ENCODE results near the gene FBN3.

The FBN3 gene

DNA sequence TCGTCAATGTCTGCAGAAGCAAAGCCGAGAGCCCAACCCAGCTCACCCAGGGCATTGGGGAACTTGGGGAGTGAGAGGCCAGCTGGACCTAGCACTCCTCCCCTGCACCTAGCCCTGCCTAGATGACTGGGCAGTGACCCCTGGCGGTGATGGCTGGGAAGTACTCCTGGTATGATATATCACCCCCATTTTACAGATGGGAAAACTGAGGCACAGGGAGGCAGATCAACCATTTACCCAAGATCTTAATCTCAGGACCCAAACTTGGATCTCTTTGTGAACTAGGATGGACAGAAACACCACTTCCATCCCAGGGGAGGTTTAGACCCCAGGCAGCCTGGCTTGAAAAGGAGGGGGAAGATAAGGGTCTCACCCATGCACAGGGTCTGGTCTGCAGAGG lies 53.3 kb downstream of the FBN3 start:
- TF ChIP-seq, protein P1, sequence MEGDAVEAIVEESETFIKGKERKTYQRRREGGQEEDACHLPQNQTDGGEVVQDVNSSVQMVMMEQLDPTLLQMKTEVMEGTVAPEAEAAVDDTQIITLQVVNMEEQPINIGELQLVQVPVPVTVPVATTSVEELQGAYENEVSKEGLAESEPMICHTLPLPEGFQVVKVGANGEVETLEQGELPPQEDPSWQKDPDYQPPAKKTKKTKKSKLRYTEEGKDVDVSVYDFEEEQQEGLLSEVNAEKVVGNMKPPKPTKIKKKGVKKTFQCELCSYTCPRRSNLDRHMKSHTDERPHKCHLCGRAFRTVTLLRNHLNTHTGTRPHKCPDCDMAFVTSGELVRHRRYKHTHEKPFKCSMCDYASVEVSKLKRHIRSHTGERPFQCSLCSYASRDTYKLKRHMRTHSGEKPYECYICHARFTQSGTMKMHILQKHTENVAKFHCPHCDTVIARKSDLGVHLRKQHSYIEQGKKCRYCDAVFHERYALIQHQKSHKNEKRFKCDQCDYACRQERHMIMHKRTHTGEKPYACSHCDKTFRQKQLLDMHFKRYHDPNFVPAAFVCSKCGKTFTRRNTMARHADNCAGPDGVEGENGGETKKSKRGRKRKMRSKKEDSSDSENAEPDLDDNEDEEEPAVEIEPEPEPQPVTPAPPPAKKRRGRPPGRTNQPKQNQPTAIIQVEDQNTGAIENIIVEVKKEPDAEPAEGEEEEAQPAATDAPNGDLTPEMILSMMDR (IDR thresholded peaks at IDR 0.05; ENCODE audit: low read depth, low read length, missing control alignments): no peak
- no peaks in the 10 kb centered on the region for H3K27me3 ChIP-seq (replicated peaks)
- in situ Hi-C loops (cut with HindIII; ENCODE audit: low pct_ligation_motif_present, low sequenced_read_pairs): no loop called here
- no peak overlapping the region for H3K4me3 ChIP-seq (ENCODE audit: low read depth, low read length)
- no peak for DNase-seq
- no peak overlapping the region for H3K27ac ChIP-seq
- no peaks in the 10 kb centered on the region for H3K36me3 ChIP-seq (replicated peaks)

DNA sequence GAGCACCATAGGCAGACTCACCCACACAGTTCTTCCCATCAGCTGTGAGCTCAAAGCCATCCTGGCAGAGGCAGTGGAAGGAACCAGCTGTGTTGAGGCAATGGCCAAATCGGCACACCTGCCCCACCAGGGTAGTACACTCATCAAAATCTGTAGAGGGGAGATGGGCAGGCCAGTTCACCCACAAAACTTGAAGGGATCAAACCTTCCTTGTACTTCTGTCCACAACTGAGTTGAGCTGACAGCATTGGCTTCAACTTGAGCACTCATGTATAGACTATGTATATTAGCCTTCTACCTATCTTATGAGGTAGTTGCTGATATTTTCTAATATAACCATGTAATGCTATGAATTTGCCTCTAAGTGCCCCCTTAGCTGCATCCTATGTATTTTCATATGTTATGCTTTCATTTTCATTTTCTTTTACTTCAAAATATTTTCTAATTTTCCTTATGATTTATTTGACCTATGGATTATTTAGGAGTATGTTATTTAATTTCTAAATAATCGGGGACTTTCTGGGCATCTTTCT lies 54.0 kb downstream of the FBN3 start:
- no peak overlapping the region for H3K4me3 ChIP-seq (ENCODE audit: low read depth, low read length)
- H3K36me3 ChIP-seq (replicated peaks): no peaks in the 10 kb centered on the region
- TF ChIP-seq, protein P1 (IDR thresholded peaks at IDR 0.05; ENCODE audit: low read depth, low read length, missing control alignments): no peak
- in situ Hi-C loops (cut with HindIII; ENCODE audit: low pct_ligation_motif_present, low sequenced_read_pairs): no loop called here
- H3K27me3 ChIP-seq (replicated peaks): no peaks in the 10 kb centered on the region
- no peak overlapping the region for H3K27ac ChIP-seq
- DNase-seq: no peak

DNA sequence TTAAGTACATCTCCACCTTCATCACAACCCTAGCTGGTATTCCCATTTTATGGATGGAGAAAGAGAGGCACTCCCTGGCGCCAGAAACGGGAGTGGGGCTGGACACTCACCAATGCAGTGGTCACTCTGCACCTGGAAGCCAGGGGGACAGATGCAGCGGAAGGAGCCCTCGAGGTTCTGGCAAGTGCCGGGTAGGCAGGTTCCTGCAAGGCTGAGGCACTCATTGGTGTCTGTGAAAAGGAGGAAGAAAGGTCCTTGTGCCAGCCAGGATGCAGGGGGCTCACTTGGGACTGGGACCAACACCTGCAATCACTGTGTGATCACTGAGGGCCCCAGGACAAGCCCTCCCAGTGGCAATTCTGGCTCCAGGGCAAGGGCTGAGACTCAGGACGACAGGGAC lies 55.1 kb downstream of the FBN3 start:
- in situ Hi-C loops (cut with HindIII; ENCODE audit: low pct_ligation_motif_present, low sequenced_read_pairs): no loop called here
- H3K36me3 ChIP-seq (replicated peaks): no peaks in the 10 kb centered on the region
- H3K27me3 ChIP-seq (replicated peaks): no peaks in the 10 kb centered on the region
- H3K27ac ChIP-seq: no peak overlapping the region
- TF ChIP-seq, protein P1 (IDR thresholded peaks at IDR 0.05; ENCODE audit: low read depth, low read length, missing control alignments): no peak
- H3K4me3 ChIP-seq (ENCODE audit: low read depth, low read length): no peak overlapping the region
- DNase-seq: no peak

DNA sequence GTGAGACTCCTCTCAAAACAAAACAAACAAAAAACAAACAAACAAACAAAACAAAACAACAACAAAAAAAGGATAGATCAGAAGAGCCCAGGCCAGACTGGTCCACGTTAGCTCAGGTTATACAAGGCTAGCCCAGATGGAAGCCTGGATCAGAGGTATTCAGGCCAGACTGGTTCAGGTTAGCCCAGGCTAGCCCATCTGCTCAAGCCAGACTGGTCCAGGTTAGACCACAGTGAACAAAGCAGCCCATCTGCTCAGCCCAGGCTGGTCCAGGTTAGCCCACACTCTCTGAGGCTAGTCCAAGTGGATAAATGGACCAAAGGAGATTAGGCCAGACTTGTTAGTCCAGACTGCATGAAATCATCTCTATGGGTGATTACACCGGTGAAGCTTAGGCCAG lies 55.7 kb downstream of the FBN3 start:
- Histone ChIP-seq H3K36me3 (replicated peaks) (no peaks in the 10 kb centered on the region), H3K27me3 (replicated peaks) (no peaks in the 10 kb centered on the region), H3K4me3 (ENCODE audit: low read depth, low read length) (no peak overlapping the region), H3K27ac (no peak overlapping the region)
- TF ChIP-seq, protein P1 (IDR thresholded peaks at IDR 0.05; ENCODE audit: low read depth, low read length, missing control alignments): no peak
- no peak for DNase-seq
- in situ Hi-C loops (cut with HindIII; ENCODE audit: low pct_ligation_motif_present, low sequenced_read_pairs): no loop called here

DNA sequence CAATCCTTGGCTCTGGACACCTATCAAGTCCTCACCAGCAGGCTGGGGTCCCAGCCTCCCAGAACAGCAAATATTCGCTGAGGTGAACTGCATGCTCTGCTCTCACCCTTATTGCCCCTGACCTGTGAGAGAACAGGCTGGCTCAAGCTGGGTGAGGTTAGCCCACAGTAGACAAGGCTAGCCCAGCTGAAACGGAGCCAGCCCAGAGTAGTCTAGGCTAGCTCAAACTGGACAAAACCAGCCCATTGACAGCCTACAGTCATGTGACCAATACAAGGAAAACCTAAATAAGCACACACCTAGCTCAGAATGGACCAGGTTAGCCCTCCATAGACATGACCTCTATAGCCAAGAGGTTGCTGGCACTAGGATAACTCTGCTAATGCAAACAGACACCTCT lies 58.4 kb downstream of the FBN3 start:
- no peak overlapping the region for H3K27ac ChIP-seq
- no peak overlapping the region for H3K4me3 ChIP-seq (ENCODE audit: low read depth, low read length)
- no peaks in the 10 kb centered on the region for H3K36me3 ChIP-seq (replicated peaks)
- in situ Hi-C loops (cut with HindIII; ENCODE audit: low pct_ligation_motif_present, low sequenced_read_pairs): no loop called here
- TF ChIP-seq, protein P1 (IDR thresholded peaks at IDR 0.05; ENCODE audit: low read depth, low read length, missing control alignments): no peak
- no peaks in the 10 kb centered on the region for H3K27me3 ChIP-seq (replicated peaks)
- no peak for DNase-seq

All from brain microvascular endothelial cell (primary cell).